WTC11 (cell line): ENCODE results near the gene MTA3. TPM values are rescaled to one million over a fixed set of nuclear protein-coding genes. Genes with fewer than 3 reads are reported as not detected.

Source experiments
- ATAC-seq: fragments of 200-7000 bp; cut with Tn5 transposase; 2 replicates; pipeline ENCODE4 v1.10.0; 2021; ENCODE audit warnings: mild to moderate bottlenecking, moderate library complexity
- CTCF ChIA-PET: fragments of 300-600 bp; sonication (Branson Sonifier 250); formaldehyde crosslinking; loops from one replicate; lab custom pipeline; 2021; ENCODE audit warnings: antibody characterized with exemption; lab: Charles Lee
- POLR2A ChIA-PET: fragments of 350-600 bp; sonication (Branson Sonifier 250); formaldehyde crosslinking; loops from one replicate; lab custom pipeline; 2021; ENCODE audit warnings: antibody characterized with exemption; lab: Charles Lee
- DNase-seq: peaks from one replicate; pipeline ENCODE4 v3.0.0; 2021; ENCODE audit warnings: low spot score
- H3K27ac Mint-ChIP-seq: 2 replicates; pipeline ENCODE4 v1.8.0; 2021; ENCODE audit warnings: mixed read lengths
- H3K27me3 Mint-ChIP-seq: 2 replicates; pipeline ENCODE4 v1.8.0; 2021; ENCODE audit warnings: low read depth, mild to moderate bottlenecking, moderate library complexity, mixed read lengths
- H3K36me3 Mint-ChIP-seq: 2 replicates; pipeline ENCODE4 v1.8.0; 2021; ENCODE audit warnings: mixed read lengths
- H3K4me1 Mint-ChIP-seq: 2 replicates; pipeline ENCODE4 v1.8.0; 2022; ENCODE audit warnings: mixed read lengths
- H3K4me3 Mint-ChIP-seq: 2 replicates; pipeline ENCODE4 v1.8.0; 2021; ENCODE audit warnings: mild to moderate bottlenecking, moderate library complexity, mixed read lengths
- H3K9me3 Mint-ChIP-seq: 2 replicates; pipeline ENCODE4 v1.8.0; 2021; ENCODE audit warnings: mixed read lengths
- ATF1 ChIP-seq: sonication (generic); formaldehyde crosslinking; IDR thresholded peaks from 2 replicates; pipeline ENCODE4 v1.8.1; 2023; ENCODE audit warnings: mild to moderate bottlenecking, moderate library complexity, missing genetic modification reagents
- ATF3 ChIP-seq: sonication (generic); formaldehyde crosslinking; conservative IDR thresholded peaks from 2 replicates; pipeline ENCODE4 v1.8.1; 2022; ENCODE audit warnings: mild to moderate bottlenecking, missing genetic modification reagents
- ATF6 ChIP-seq: sonication (generic); formaldehyde crosslinking; IDR thresholded peaks from 2 replicates; pipeline ENCODE4 v1.8.1; 2023; ENCODE audit warnings: mild to moderate bottlenecking, missing genetic modification reagents
- CDX4 ChIP-seq: fragments of 250-450 bp; sonication (Bioruptor Pico); IDR thresholded peaks from 2 replicates; pipeline ENCODE4 v1.9.0; 2021; ENCODE audit warnings: moderate library complexity, mild to moderate bottlenecking, inconsistent platforms, borderline replicate concordance
- CTCF ChIP-seq: fragments of 200-600 bp; IDR thresholded peaks from 2 replicates; pipeline ENCODE4 v1.8.0; 2022; ENCODE audit warnings: antibody characterized with exemption
- ELF4 ChIP-seq: sonication (generic); formaldehyde crosslinking; IDR thresholded peaks from 2 replicates; pipeline ENCODE4 v1.8.1; 2022; ENCODE audit warnings: low read depth, mild to moderate bottlenecking, moderate library complexity, missing genetic modification reagents
- EMX1 ChIP-seq: fragments of 250-450 bp; sonication (Bioruptor Pico); IDR thresholded peaks from 2 replicates; pipeline ENCODE4 v1.8.0; 2021; ENCODE audit warnings: mild to moderate bottlenecking
- FOXK1 ChIP-seq: sonication (generic); formaldehyde crosslinking; IDR thresholded peaks from 2 replicates; pipeline ENCODE4 v1.8.0; 2022; ENCODE audit warnings: mild to moderate bottlenecking, moderate library complexity, missing genetic modification reagents
- GRHL2 ChIP-seq: fragments of 250-450 bp; sonication (Bioruptor Pico); IDR thresholded peaks from 2 replicates; pipeline ENCODE4 v1.8.0; 2022; ENCODE audit warnings: mild to moderate bottlenecking, moderate library complexity; ENCODE audit not compliant: insufficient replicate concordance, severe bottlenecking
- HMGXB4 ChIP-seq: sonication (generic); formaldehyde crosslinking; IDR thresholded peaks from 2 replicates; pipeline ENCODE4 v1.8.1; 2023; ENCODE audit warnings: mild to moderate bottlenecking, moderate library complexity, missing genetic modification reagents
- NFE2L1 ChIP-seq: sonication (generic); formaldehyde crosslinking; IDR thresholded peaks from 2 replicates; pipeline ENCODE4 v1.8.1; 2023; ENCODE audit warnings: missing genetic modification reagents
- NFYB ChIP-seq: sonication (generic); formaldehyde crosslinking; conservative IDR thresholded peaks from 2 replicates; pipeline ENCODE4 v1.8.0; 2022; ENCODE audit warnings: low read depth, missing genetic modification reagents
- NR2C2 ChIP-seq: sonication (generic); formaldehyde crosslinking; IDR thresholded peaks from 2 replicates; pipeline ENCODE4 v1.8.0; 2022; ENCODE audit warnings: mild to moderate bottlenecking, missing genetic modification reagents
- NR3C1 ChIP-seq: sonication (generic); formaldehyde crosslinking; conservative IDR thresholded peaks from 2 replicates; pipeline ENCODE4 v1.8.1; 2023; ENCODE audit warnings: low read depth, mild to moderate bottlenecking, missing genetic modification reagents
- OVOL2 ChIP-seq: fragments of 250-450 bp; sonication (Bioruptor Pico); IDR thresholded peaks from 2 replicates; pipeline ENCODE4 v1.9.0; 2021; ENCODE audit warnings: mild to moderate bottlenecking, borderline replicate concordance
- PRDM15 ChIP-seq: sonication (generic); formaldehyde crosslinking; IDR thresholded peaks from 2 replicates; pipeline ENCODE4 v1.8.0; 2022; ENCODE audit warnings: missing genetic modification reagents
- TEAD4 ChIP-seq: sonication (generic); formaldehyde crosslinking; IDR thresholded peaks from 2 replicates; pipeline ENCODE4 v1.8.0; 2022; ENCODE audit warnings: mild to moderate bottlenecking, missing genetic modification reagents
- ZNF232 ChIP-seq: sonication (generic); formaldehyde crosslinking; IDR thresholded peaks from 2 replicates; pipeline ENCODE4 v1.8.0; 2022; ENCODE audit warnings: mild to moderate bottlenecking, missing genetic modification reagents
- ZNF263 ChIP-seq: sonication (generic); formaldehyde crosslinking; IDR thresholded peaks from 2 replicates; pipeline ENCODE4 v1.8.1; 2022; ENCODE audit warnings: low read depth, mild to moderate bottlenecking, moderate library complexity, missing genetic modification reagents
- ZNF416 ChIP-seq: fragments of 250-450 bp; sonication (Bioruptor Pico); IDR thresholded peaks from 2 replicates; pipeline ENCODE4 v1.9.0; 2021; ENCODE audit warnings: mild to moderate bottlenecking, inconsistent platforms
- ZNF512 ChIP-seq: sonication (generic); formaldehyde crosslinking; IDR thresholded peaks from 2 replicates; pipeline ENCODE4 v1.8.1; 2022; ENCODE audit warnings: missing genetic modification reagents, borderline replicate concordance
- total RNA-seq: library from RNA; stranded (reverse); gene quantifications from 3 replicates; pipeline ENCODE4 v1.2.3, GENCODE V29; 2021

The MTA3 gene
- total RNA-seq, 1 experiment from 2014 or later: 153 TPM

- H3K9me3 Mint-ChIP-seq: no peaks in the 10 kb centered on the region
- TF ChIP-seq ATF1 (CRISPR knock-in tag): no peak
- no peak for TF ChIP-seq NR3C1 (CRISPR knock-in tag)
- TF ChIP-seq NFYB: no peak
- no peak for TF ChIP-seq ZNF263
- TF ChIP-seq GRHL2: no peak
- TF ChIP-seq FOXK1 (CRISPR knock-in tag): no peak
- no peak for TF ChIP-seq NR2C2 (CRISPR knock-in tag)
- TF ChIP-seq OVOL2 (CRISPR knock-in tag): no peak
- no peak for TF ChIP-seq CDX4
- no peak for TF ChIP-seq HMGXB4 (CRISPR knock-in tag)
- no peak for TF ChIP-seq ATF3 (CRISPR knock-in tag)
- no peak for TF ChIP-seq TEAD4 (CRISPR knock-in tag)
- CTCF ChIA-PET: interaction anchor here (1.0 to 2.9 kb wide), 3 partner anchors 25 to 383 kb away, joined by 3 to 7 read pairs (median 3); no protein-coding TSS in a partner anchor
- H3K4me1 Mint-ChIP-seq: peaks cover 23% of the 10 kb centered on the region
- POLR2A ChIA-PET: no interaction called here
- no peak overlapping the region for H3K27ac Mint-ChIP-seq
- no peaks in the 10 kb centered on the region for H3K36me3 Mint-ChIP-seq
- H3K27me3 Mint-ChIP-seq: no peaks in the 10 kb centered on the region
- DNase-seq (no peak), ATAC-seq (no peak; the same call in 1 of the 2 replicates)
- H3K4me3 Mint-ChIP-seq: no peak overlapping the region
Observed at GRCh38 chr2:42768706-42769256, 200.3 kb downstream of the MTA3 start.

GRCh38 chr2:42769583-42770287 lies 201.3 kb downstream of the MTA3 start:
- H3K9me3 Mint-ChIP-seq: no peaks in the 10 kb centered on the region
- H3K4me3 Mint-ChIP-seq: no peak overlapping the region
- ChIA-PET POLR2A (no interaction called here), CTCF (interaction anchor here (0.6 to 2.9 kb wide), 8 partner anchors 13 to 384 kb away, joined by 3 to 7 read pairs (median 6); no protein-coding TSS in a partner anchor)
- TF ChIP-seq ZNF232 (CRISPR knock-in tag): no peak
- no peak for TF ChIP-seq ZNF512
- TF ChIP-seq NR3C1 (CRISPR knock-in tag): no peak
- TF ChIP-seq ELF4 (CRISPR knock-in tag): no peak
- no peak for TF ChIP-seq NFE2L1 (CRISPR knock-in tag)
- no peak for TF ChIP-seq EMX1 (CRISPR knock-in tag)
- no peak for TF ChIP-seq CTCF
- TF ChIP-seq ATF6: no peak
- no peak for TF ChIP-seq PRDM15
- TF ChIP-seq ZNF416 (CRISPR knock-in tag): no peak
- H3K27me3 Mint-ChIP-seq: no peaks in the 10 kb centered on the region
- peaks cover 31% of the 10 kb centered on the region for H3K4me1 Mint-ChIP-seq
- no peak for DNase-seq
- no peak overlapping the region for H3K27ac Mint-ChIP-seq
- no peaks in the 10 kb centered on the region for H3K36me3 Mint-ChIP-seq
- no peak for ATAC-seq
